Gastrocnemius medialis (tissue), 4 donors: ENCODE results near the gene ATG10.

Experiments used
- CTCF ChIP-seq, 5 experiments: fragments of 450-650 bp in 3 of 5; fragments of 200-600 bp in 2 of 5; sonication (generic) in 2 of 5; IDR thresholded peaks in 4 of 5; conservative IDR thresholded peaks in 1 of 5; 1 replicate in 4 of 5; 2 replicates in 1 of 5; pipeline ENCODE4 v1.5.1; 2016 to 2019; ENCODE audit warnings: antibody characterized with exemption in 5 of 5, mild to moderate bottlenecking in 3 of 5, moderate library complexity in 3 of 5
- POLR2A ChIP-seq, 2 donors: fragments of 450-650 bp; IDR thresholded peaks; one replicate each; pipeline ENCODE4 v1.6.1; 2017; ENCODE audit warnings: antibody characterized with exemption in 2 of 2, mild to moderate bottlenecking in 2 of 2, moderate library complexity in 2 of 2

DNA sequence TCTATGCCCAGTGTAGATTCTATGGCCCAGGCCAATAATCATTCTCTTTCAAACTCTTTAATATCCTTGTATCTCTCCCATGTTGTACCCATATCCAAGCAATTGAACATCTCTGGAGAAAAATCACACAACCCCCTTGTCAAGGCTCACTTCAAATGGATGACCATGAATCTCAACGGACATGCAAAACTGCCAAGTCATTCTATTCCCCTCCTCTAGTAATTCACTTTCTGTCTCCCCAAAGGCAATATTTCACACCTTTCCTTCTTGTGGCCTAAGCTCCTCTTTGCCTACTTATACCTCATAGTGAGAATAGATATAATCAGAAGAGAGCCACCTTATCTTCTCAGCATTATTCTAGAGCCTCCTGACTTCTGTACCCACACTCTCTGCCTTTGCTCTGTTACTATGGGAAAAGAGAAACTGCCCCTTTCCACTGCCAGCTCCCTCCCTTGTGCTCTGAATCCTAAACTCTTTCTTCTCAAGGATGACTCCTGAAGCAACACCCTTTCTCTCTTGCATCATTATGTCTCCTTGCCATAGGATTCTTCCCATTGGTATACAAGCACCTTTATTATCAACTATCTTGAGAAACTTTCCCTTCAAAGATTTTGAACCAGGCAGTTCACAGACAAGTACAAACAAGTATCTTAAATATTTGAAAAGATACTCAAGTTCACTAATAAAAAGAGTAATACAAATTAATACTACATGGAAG is 240.2 kb downstream of the ATG10 start:
- TF ChIP-seq CTCF (IDR thresholded peaks at IDR 0.05 in 4 of 5, conservative IDR thresholded peaks at IDR 0.05 in 1 of 5): no peak
- TF ChIP-seq POLR2A (IDR thresholded peaks at IDR 0.05): no peak
